Nephron progenitor cell (in vitro differentiated cells): ENCODE results near the gene PLA2G4A.

Experiments used
- DNase-seq: peaks from one replicate; pipeline ENCODE4 v3.0.0; 2021
- H3K27ac Mint-ChIP-seq: 2 replicates; pipeline ENCODE4 v1.8.0; 2021; ENCODE audit warnings: mild to moderate bottlenecking, moderate library complexity, mixed read lengths
- H3K27me3 Mint-ChIP-seq: 2 replicates; pipeline ENCODE4 v1.8.0; 2021; ENCODE audit warnings: mild to moderate bottlenecking, low read depth, mixed read lengths; ENCODE audit not compliant: poor library complexity
- H3K36me3 Mint-ChIP-seq: 2 replicates; pipeline ENCODE4 v1.8.0; 2021; ENCODE audit warnings: low read depth, mixed read lengths
- H3K4me1 Mint-ChIP-seq: 2 replicates; pipeline ENCODE4 v1.8.0; 2021; ENCODE audit warnings: mixed read lengths
- H3K4me3 Mint-ChIP-seq: 2 replicates; pipeline ENCODE4 v1.8.0; 2021; ENCODE audit warnings: mild to moderate bottlenecking, moderate library complexity, mixed read lengths
- H3K9me3 Mint-ChIP-seq: 2 replicates; pipeline ENCODE4 v1.8.0; 2021; ENCODE audit warnings: mild to moderate bottlenecking, moderate library complexity, mixed read lengths
- TF ChIP-seq, protein P1 (sequence below): fragments of 200-600 bp; sonication (generic); IDR thresholded peaks from 2 replicates; pipeline ENCODE4 v1.5.0; 2021; ENCODE audit warnings: antibody characterized with exemption

The PLA2G4A gene

DNA sequence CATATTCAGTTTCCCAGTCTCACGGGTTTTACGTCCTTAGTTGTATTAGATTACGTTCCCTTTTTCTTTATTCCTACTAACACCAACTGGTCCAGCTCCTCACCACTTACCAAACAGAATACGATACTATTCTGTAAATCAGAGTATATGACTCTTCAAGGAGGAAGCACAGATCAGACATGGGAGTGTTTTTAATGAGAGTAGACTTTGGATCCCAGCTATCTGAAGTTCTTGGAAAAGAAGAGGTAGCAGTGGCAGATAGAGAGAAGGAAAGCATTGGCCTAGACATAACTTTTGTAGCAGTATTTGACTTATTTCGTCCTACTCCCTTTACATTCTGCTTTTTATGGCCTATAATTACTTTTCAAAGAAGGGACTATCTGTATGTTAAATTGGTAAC lies 24.1 kb upstream of the PLA2G4A start:
- H3K9me3 Mint-ChIP-seq: no peaks in the 10 kb centered on the region
- H3K27me3 Mint-ChIP-seq: peaks cover 4% of the 10 kb centered on the region
- no peak overlapping the region for H3K27ac Mint-ChIP-seq
- H3K36me3 Mint-ChIP-seq: no peaks in the 10 kb centered on the region
- no peaks in the 10 kb centered on the region for H3K4me1 Mint-ChIP-seq
- TF ChIP-seq, protein P1, sequence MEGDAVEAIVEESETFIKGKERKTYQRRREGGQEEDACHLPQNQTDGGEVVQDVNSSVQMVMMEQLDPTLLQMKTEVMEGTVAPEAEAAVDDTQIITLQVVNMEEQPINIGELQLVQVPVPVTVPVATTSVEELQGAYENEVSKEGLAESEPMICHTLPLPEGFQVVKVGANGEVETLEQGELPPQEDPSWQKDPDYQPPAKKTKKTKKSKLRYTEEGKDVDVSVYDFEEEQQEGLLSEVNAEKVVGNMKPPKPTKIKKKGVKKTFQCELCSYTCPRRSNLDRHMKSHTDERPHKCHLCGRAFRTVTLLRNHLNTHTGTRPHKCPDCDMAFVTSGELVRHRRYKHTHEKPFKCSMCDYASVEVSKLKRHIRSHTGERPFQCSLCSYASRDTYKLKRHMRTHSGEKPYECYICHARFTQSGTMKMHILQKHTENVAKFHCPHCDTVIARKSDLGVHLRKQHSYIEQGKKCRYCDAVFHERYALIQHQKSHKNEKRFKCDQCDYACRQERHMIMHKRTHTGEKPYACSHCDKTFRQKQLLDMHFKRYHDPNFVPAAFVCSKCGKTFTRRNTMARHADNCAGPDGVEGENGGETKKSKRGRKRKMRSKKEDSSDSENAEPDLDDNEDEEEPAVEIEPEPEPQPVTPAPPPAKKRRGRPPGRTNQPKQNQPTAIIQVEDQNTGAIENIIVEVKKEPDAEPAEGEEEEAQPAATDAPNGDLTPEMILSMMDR: no peak
- H3K4me3 Mint-ChIP-seq: no peak overlapping the region
- no peak for DNase-seq

DNA sequence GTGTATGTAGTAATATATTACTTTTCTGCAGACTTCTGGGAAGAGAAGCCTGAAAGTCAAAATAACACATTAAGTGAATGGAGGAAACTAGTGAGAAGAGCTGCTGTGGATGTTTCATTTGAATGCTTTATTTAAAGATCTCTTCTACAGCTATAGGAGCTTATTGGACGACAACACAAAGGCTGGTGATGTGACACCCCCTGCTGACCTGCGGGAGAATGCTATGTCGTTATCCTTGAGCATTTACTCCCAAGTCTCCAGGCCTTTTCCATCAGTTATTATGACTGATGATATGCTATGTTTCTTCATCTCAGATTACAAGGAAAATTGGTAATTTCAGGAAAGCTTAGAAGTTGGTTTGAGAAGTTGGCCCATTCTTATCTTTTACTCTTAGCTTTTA lies 22.3 kb upstream of the PLA2G4A start:
- H3K4me1 Mint-ChIP-seq: no peaks in the 10 kb centered on the region
- H3K9me3 Mint-ChIP-seq: no peaks in the 10 kb centered on the region
- TF ChIP-seq, protein P1: no peak
- no peak overlapping the region for H3K27ac Mint-ChIP-seq
- H3K27me3 Mint-ChIP-seq: no peaks in the 10 kb centered on the region
- H3K36me3 Mint-ChIP-seq: no peaks in the 10 kb centered on the region
- DNase-seq: peak; percentile 5
- no peak overlapping the region for H3K4me3 Mint-ChIP-seq

DNA sequence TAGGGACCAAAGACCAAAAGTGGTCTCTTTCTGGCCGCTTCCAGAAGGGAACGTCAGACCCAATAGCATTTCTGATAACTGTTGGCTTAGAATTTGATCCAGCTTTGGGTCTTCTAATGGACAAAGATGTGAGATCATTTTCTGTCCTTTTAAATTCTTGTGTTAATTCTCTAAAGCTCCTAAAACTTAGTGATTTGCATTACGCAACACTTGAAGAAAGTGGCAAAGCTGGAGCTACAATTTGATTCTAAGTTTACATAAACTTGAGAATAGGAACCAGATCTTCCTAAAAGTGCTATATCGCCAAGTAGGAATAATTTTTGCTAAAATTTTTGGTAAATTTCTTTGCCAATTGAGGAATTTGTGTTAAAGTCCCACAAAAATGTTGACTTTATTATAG lies 21.6 kb upstream of the PLA2G4A start:
- no peak overlapping the region for H3K27ac Mint-ChIP-seq
- no peak overlapping the region for H3K4me3 Mint-ChIP-seq
- H3K27me3 Mint-ChIP-seq: no peaks in the 10 kb centered on the region
- H3K4me1 Mint-ChIP-seq: no peaks in the 10 kb centered on the region
- H3K9me3 Mint-ChIP-seq: no peaks in the 10 kb centered on the region
- no peaks in the 10 kb centered on the region for H3K36me3 Mint-ChIP-seq
- TF ChIP-seq, protein P1: no peak
- DNase-seq: no peak

DNA sequence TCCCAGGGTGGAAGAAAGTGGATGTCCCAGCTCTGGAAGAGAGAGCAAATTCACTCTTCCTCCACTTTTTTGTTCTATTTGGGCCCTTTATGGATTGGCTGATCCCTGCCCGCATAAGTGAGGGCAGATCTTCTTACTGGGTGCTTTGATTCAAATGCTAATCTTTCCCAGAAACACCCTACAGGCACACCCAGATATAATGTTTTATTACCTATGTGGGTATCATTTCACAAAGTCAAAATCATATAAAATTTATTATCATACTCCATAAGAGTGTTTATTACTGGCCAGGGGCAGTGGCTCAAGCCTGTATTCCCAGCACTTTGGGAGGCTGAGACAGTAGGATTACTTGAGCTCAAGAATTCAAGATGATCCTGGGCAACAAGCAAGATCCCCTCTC lies 16.9 kb upstream of the PLA2G4A start:
- TF ChIP-seq, protein P1: no peak
- no peak overlapping the region for H3K27ac Mint-ChIP-seq
- no peaks in the 10 kb centered on the region for H3K4me1 Mint-ChIP-seq
- DNase-seq: no peak
- H3K4me3 Mint-ChIP-seq: no peak overlapping the region
- H3K9me3 Mint-ChIP-seq: no peaks in the 10 kb centered on the region
- no peaks in the 10 kb centered on the region for H3K27me3 Mint-ChIP-seq
- no peaks in the 10 kb centered on the region for H3K36me3 Mint-ChIP-seq

DNA sequence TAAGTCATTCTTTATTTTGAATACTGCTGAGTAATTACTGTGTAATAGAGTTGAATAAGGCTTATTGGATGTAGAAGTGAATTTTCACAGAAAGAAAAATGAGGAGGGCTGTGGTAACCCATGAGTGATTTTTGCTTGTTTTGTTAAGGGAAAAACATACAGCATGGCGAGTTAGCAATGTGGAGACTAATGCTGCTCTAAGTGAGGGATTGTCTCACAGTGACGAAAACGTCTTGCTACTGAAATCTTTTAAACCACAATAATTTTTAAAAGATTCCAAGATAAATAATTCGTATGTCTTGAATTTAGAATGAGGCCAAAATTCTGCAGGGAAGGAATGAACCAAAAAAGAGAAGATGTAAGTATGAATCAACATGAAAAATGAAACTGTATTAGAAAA lies 16.2 kb upstream of the PLA2G4A start:
- H3K27ac Mint-ChIP-seq: no peak overlapping the region
- no peak overlapping the region for H3K4me3 Mint-ChIP-seq
- no peak for DNase-seq
- H3K27me3 Mint-ChIP-seq: no peaks in the 10 kb centered on the region
- H3K36me3 Mint-ChIP-seq: no peaks in the 10 kb centered on the region
- TF ChIP-seq, protein P1: no peak
- no peaks in the 10 kb centered on the region for H3K9me3 Mint-ChIP-seq
- no peaks in the 10 kb centered on the region for H3K4me1 Mint-ChIP-seq

DNA sequence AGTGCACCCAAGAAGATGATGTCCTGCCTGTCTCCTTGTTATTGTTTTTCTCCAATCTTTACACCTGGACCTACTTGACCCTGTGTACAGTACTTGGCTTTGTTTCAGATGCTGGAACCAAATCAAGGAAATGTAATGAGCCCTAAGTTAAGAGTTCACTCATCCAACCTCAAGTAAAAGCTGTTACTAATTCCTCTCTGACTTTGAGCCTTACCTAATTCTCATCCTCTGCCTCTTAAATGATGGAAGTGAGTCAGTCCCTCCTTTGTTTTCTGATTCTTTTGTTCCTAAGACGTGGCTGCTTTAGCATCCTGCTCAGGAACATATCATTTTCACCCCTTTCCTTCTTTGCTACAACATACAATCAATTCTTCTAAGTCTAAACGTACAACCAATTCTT lies 15.3 kb upstream of the PLA2G4A start:
- no peaks in the 10 kb centered on the region for H3K9me3 Mint-ChIP-seq
- TF ChIP-seq, protein P1: no peak
- no peak overlapping the region for H3K4me3 Mint-ChIP-seq
- H3K27me3 Mint-ChIP-seq: no peaks in the 10 kb centered on the region
- DNase-seq: no peak
- H3K4me1 Mint-ChIP-seq: no peaks in the 10 kb centered on the region
- H3K27ac Mint-ChIP-seq: no peak overlapping the region
- H3K36me3 Mint-ChIP-seq: no peaks in the 10 kb centered on the region
